HG03520 (cell line): ENCODE results near the gene SDK2.
"Not testable (repeated sequence)": the region's sequence is repeated elsewhere in the genome, so short reads cannot be mapped to it uniquely, and the experiment has no call there.

ENCODE experiments used
- ATAC-seq: cut with Tn5 transposase; IDR thresholded peaks from one replicate; pipeline ENCODE4 v1.9.1; 2021; ENCODE audit warnings: mild to moderate bottlenecking, moderate library complexity; ENCODE audit not compliant: unreplicated experiment

The SDK2 gene

GRCh38 chr17:73371285-73371684 lies 273.0 kb downstream of the SDK2 start:
- no peak for ATAC-seq

- ATAC-seq = not testable (repeated sequence)
Measured at GRCh38 chr17:73369817-73370490, 274.3 kb downstream of the SDK2 start.

GRCh38 chr17:73369111-73369521 lies 275.1 kb downstream of the SDK2 start:
- no peak for ATAC-seq

GRCh38 chr17:73368085-73368631 lies 276.1 kb downstream of the SDK2 start:
- no peak for ATAC-seq

GRCh38 chr17:73365906-73366623 lies 278.2 kb downstream of the SDK2 start:
- ATAC-seq = no peak

- no peak for ATAC-seq
Measured at GRCh38 chr17:73365301-73365874, 278.9 kb downstream of the SDK2 start.

GRCh38 chr17:73364155-73364522 lies 280.1 kb downstream of the SDK2 start:
- ATAC-seq = no peak

GRCh38 chr17:73363442-73364154 lies 280.6 kb downstream of the SDK2 start:
- no peak for ATAC-seq

- ATAC-seq = no peak
Measured at GRCh38 chr17:73362697-73363096, 281.5 kb downstream of the SDK2 start.

GRCh38 chr17:73360961-73361761 lies 283.1 kb downstream of the SDK2 start:
- no peak for ATAC-seq

- no peak for ATAC-seq
Measured at GRCh38 chr17:73359987-73360410, 284.2 kb downstream of the SDK2 start.

GRCh38 chr17:73359352-73359751 lies 284.9 kb downstream of the SDK2 start:
- ATAC-seq = no peak

- ATAC-seq = no peak
Measured at GRCh38 chr17:73358668-73359067, 285.6 kb downstream of the SDK2 start.

GRCh38 chr17:73357981-73358380 lies 286.3 kb downstream of the SDK2 start:
- no peak for ATAC-seq

GRCh38 chr17:73357318-73357717 lies 286.9 kb downstream of the SDK2 start:
- no peak for ATAC-seq

GRCh38 chr17:73356561-73357170 lies 287.6 kb downstream of the SDK2 start:
- no peak for ATAC-seq

- no peak for ATAC-seq
Measured at GRCh38 chr17:73354423-73355284, 289.6 kb downstream of the SDK2 start.

GRCh38 chr17:73352261-73352660 lies 292.0 kb downstream of the SDK2 start:
- no peak for ATAC-seq

GRCh38 chr17:73351764-73352163 lies 292.5 kb downstream of the SDK2 start:
- no peak for ATAC-seq
